ENCODE data around the gene CLSTN2.

GRCh38 chr3:140062461-140062860, 127.5 kb downstream of the CLSTN2 start:
- TF ChIP-seq POLR2A (IDR thresholded peaks at IDR 0.05) (no peak), CTCF (IDR thresholded peaks at IDR 0.05) (no peak)
